Muscle of back (tissue), 13 donors: ENCODE data around the gene ZNF207. TPM values are rescaled to one million over a fixed set of nuclear protein-coding genes. Genes with fewer than 3 reads are reported as not detected.
A peak's percentile ranks its signal among the peaks of the same experiment; 100 is the strongest.
"Not testable (repeated sequence)": the region's sequence is repeated elsewhere in the genome, so short reads cannot be mapped to it uniquely, and the experiment has no call there.

Experiments used
- DNase-seq, 3 donors: peaks; one replicate each; pipeline versions ENCODE4 v3.0.0 to v3.0.0-alpha.2; 2013
- long read RNA-seq, 9 donors: transcript quantifications; one replicate each; lab custom pipeline, GENCODE V29; 2026
- polyA plus RNA-seq, 10 donors: library from polyadenylated mRNA; unstranded; fragments of 120-200 nt; gene quantifications; one replicate each; pipeline ENCODE4 v1.2.1, GENCODE V29; 2013; ENCODE audit not compliant: insufficient read length in 10 of 10

Gene ZNF207
- 100 to 1,000 TPM in 8 of 10 donors, 10 to 100 TPM in 2; 90.7 to 165 (median 124) TPM for polyA plus RNA-seq
- long read RNA-seq, donor 1, full-length matches to known transcripts, result 34 of 48 reads
- long read RNA-seq, donor 1, partial matches to known transcripts, result 14 of 48 reads
- long read RNA-seq, donor 1, other reads (novel, unspliced or antisense), result 0 of 48 reads
- long read RNA-seq, donor 2, full-length matches to known transcripts, result 17 of 33 reads
- long read RNA-seq, donor 2, partial matches to known transcripts, result 16 of 33 reads
- long read RNA-seq, donor 2, other reads (novel, unspliced or antisense), result 0 of 33 reads
- long read RNA-seq, donor 3, result 0 reads
- long read RNA-seq, donor 4, full-length matches to known transcripts, result 21 of 32 reads
- long read RNA-seq, donor 4, partial matches to known transcripts, result 11 of 32 reads
- long read RNA-seq, donor 4, other reads (novel, unspliced or antisense), result 0 of 32 reads
- long read RNA-seq, donor 5, full-length matches to known transcripts, result 35 of 75 reads
- long read RNA-seq, donor 5, partial matches to known transcripts, result 40 of 75 reads
- long read RNA-seq, donor 5, other reads (novel, unspliced or antisense), result 0 of 75 reads
- long read RNA-seq, donor 6, full-length matches to known transcripts, result 34 of 65 reads
- long read RNA-seq, donor 6, partial matches to known transcripts, result 31 of 65 reads
- long read RNA-seq, donor 6, other reads (novel, unspliced or antisense), result 0 of 65 reads
- long read RNA-seq, donor 7, full-length matches to known transcripts, result 20 of 39 reads
- long read RNA-seq, donor 7, partial matches to known transcripts, result 19 of 39 reads
- long read RNA-seq, donor 7, other reads (novel, unspliced or antisense), result 0 of 39 reads
- long read RNA-seq, donor 8, full-length matches to known transcripts, result 16 of 26 reads
- long read RNA-seq, donor 8, partial matches to known transcripts, result 10 of 26 reads
- long read RNA-seq, donor 8, other reads (novel, unspliced or antisense), result 0 of 26 reads
- long read RNA-seq, donor 9, full-length matches to known transcripts, result 3 of 9 reads
- long read RNA-seq, donor 9, partial matches to known transcripts, result 6 of 9 reads
- long read RNA-seq, donor 9, other reads (novel, unspliced or antisense), result 0 of 9 reads

- DNase-seq, result peak; percentile 97 to 99 (median 99)
These were observed at the start of gene ZNF207 for GRCh38 chr17:32349854-32350665. Gene ZNF207 (plus strand): TSS chr17:32350157. CDS start chr17:32350286, 129 bp downstream.

DNA sequence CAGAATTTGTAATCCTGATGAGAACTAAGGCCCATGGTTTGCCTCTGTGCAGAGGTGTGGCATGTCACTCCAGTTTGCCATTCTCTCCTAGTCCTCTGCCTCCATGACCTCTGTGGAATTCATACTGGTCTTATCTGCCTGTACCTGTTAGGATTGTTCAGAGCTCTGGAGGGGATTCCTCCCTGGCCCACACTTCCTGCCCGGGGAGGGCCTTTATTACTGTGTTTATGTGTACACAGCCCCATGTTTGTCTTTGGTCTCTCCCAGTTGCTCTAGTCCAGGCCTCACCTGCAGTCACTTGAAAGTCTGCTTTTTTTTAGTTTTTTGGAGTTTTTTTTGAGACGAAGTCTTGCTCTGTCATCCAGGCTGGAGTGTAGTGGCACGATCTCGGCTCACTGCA, 47.9 kb upstream of the ZNF207 start:
- DNase-seq, result no peak

DNA sequence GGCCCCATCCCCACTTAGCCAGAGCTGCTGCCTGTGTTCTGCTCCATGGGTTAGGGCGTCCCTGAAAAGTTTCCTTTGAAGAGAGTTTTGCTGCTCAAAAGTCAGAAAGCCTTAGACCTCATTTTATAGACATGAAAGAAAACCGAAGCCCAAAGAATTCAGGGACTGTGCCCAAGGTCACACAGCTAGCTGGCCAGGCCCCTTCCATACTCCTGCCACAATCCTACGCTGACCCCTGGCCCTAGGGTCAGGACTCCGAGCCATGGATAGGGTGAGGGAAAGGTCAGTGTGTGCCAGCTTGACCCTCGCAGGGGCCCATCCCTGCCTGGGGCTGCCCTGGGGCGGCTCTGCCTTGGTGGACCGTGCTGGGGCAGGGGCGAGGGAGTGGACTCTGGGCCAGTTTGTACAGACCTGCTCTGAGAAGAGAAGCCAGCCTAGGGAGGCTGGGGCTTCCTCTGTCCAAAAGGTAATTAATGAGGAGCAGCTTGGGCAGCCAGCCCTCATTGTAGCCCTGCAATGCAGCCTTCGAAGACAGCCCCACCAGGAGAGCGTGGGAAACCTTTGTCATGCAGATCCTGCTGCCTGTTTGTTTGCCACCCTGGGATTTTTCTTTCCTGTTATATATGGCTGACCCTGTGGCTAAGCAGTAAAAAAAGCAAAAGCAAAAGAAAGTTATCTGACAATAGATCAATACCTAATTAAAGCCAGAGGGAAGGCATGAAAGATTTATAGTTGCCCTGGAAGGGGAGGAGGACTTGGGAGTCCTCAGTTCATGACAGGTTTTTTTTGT, 46.9 kb upstream of the ZNF207 start:
- DNase-seq, result no peak

DNA sequence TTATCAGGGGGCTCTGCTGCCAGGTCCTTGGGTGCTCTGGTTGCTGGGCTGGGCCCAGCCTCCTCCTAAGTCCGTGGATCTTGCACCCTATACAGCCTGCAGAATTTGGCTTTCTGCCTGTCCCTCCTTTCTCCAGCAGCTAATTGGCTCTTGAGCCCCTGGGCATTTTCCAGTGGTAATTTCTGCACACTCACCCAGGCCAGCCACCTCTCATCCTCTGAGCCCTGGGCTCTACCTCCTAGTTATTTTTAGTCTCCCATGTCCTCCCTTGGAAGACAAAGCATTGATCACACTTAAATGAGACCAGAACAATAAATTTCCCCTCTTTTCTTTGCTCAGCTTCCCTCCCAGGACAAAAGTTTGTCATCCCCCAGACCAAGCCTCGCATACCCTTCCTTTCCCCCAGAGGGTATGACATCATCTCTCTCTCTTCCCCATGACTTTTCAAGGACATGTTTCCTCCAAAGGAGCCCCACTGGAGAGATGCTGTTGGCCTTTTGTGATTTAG, 46.1 kb upstream of the ZNF207 start:
- no peak for DNase-seq

DNA sequence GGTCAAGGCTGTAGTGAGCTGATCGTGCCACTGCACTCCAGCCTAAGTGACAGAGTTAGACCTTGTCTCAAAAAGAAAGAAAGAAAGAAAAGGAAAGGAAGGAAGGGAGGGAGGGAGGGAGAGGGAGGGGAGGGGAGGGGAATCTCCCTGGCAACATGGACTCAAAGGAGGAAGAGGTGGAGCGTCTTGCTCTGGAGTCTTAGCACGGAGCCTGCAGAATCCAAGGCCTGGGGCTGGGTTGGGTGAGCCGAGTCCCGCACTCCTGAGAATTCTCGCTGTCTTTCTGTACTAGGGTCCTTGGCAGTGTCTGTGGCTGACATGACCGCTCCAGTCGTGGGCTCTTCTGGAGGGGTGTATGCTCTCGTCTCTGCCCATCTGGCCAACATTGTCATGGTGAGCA, 44.9 kb upstream of the ZNF207 start:
- no peak for DNase-seq

DNA sequence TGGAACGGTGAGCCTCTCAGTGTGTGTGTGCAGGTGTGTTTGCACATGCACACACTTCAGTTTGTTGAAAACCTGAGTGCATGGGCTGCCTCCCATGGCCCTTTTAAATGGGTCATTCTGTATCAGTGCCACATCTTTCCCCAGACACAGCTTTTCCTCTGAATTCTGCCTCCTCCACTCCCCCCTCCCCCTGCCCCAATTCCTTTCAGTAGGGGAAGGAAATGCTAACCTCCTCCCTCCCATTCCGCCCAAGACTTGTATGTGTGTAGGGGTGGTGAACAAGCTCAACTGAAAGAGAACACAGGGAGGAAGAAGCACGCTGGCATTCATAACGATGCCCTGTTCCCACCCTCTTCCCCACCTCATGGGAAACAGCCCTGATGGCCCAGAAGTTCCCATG, 42.3 kb upstream of the ZNF207 start:
- no peak for DNase-seq

DNA sequence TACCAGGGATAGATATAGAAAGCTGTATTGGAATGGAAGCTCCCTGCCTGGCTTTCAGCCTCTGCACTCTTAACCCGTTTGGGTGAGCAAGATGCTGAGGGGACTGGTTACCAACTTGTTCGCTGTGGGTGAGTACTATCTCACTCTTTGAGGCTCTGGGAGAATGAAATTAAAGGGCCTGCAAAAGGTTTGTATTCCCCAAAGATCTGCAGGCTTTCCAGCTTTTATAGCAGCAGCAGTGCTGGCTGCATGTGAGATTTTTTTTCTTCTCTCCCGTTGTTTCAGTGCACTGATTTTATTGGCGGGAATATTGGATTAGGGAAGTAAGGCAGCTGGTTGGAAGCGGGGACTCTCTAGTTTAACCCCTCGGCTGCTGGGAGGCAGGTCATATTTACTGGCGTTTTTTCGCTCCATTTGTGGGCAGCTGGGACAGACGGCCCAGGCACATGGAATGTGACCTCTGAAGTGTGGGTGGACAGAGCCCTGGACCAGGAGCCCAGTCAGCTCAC, 38.9 kb upstream of the ZNF207 start:
- DNase-seq, result peak; percentile 56 to 87 (median 65)

- DNase-seq, result no peak
These were observed 35.3 kb upstream of the ZNF207 start for GRCh38 chr17:32314636-32315035.

DNA sequence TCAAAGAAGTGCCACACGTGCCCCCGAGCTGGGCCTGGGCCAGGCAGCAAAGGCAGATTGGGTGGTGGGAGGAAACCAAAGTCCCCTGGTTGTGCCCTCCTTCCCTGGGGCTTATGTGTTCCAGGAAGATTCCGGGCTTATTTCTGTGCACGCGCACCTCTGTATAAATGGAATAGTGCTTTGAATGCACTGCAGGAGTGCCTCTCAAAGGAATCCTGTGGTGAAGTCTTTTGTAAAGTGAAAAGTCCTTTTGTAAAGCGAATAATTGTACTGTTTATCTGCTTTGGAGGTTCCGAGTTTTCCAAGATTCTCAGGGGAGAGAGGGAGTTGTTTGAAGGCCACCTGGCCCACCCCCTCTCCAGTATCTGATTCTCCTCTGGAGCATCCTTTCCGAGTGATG, 34.8 kb upstream of the ZNF207 start:
- no peak for DNase-seq

GRCh38 chr17:32316653-32317052, 33.3 kb upstream of the ZNF207 start:
- not testable (repeated sequence) for DNase-seq

- DNase-seq, result no peak
These were observed 32.6 kb upstream of the ZNF207 start for GRCh38 chr17:32317353-32317752.

GRCh38 chr17:32318071-32318470, 31.9 kb upstream of the ZNF207 start:
- DNase-seq, result no peak

DNA sequence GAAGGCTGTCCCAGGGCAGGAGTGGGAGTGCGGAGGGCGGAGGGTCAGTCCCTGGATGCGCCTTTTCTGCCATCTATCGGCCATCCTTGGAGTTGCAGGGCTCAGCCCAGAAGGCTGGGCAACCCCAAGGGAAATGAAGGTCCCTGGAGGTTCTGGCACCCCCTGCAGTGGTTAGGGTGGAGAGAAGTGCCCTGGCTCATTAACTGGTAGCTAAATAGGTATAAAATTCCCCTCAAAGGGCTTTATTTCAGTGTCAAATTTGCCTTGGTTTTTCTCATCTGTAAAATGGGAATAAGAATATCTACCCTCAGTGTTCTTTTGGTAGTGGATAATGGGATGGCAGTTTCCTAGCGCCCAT, 30.4 kb upstream of the ZNF207 start:
- DNase-seq, result peak; percentile 38 to 70 (median 66)

DNA sequence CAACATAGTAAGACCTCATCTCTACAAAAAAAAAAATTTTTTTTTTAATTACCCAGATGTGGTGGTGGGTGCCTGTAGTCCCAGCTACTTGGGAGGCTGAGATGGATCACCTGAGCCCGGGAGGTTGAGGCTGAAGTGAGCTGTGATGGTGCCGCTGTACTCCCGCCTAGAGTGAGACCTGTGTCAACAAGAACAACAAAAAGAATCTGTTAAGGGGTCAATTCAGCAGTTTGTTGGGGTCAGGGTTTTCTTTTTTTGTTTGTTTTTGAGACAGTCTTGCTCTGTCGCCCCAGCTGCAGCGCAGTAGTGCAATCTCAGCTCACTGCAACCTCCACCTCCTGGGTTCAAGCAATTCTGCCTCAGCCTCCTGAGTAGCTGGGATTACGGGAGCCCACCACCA, 29.9 kb upstream of the ZNF207 start:
- not testable (repeated sequence) for DNase-seq

DNA sequence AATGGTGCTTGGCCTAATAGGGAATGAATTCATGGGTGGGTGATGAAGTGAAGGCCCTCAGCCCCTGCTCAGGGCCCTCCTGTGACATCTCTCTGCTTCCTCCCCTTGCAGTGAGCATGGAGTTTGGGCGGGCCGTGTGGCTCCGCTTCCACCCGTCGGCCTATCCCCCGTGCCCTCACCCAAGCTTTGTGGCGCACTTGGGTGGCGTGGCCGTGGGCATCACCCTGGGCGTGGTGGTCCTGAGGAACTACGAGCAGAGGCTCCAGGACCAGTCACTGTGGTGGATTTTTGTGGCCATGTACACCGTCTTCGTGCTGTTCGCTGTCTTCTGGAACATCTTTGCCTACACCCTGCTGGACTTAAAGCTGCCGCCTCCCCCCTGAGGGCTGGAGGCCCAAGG, 29.1 kb upstream of the ZNF207 start:
- no peak for DNase-seq

- no peak for DNase-seq
These were observed 26.9 kb upstream of the ZNF207 start for GRCh38 chr17:32323046-32323445.

GRCh38 chr17:32323811-32324491, 26.0 kb upstream of the ZNF207 start:
- no peak for DNase-seq

DNA sequence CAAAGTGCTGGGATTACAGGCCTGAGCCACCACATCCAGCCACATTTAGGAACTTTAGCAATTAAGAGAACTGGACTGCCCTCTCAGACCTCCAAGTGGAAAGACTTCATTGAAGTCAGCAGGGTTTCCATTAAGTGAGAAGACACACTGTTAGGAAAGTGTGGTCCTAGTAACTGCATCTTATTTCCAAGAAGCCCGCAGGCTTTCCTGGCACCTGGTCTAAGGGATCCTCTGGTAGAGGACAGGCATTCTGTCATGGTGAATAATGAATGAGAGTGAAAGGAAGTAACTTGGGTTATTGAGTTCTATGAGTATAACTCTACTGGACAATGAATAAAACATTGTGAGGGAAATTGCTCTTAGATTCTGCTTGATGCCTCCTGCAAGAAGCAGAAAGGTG, 22.0 kb upstream of the ZNF207 start:
- DNase-seq, result no peak

- DNase-seq, result no peak
These were observed 19.8 kb upstream of the ZNF207 start for GRCh38 chr17:32330147-32330546.
